Ureter (tissue), 1 donor: Measurements from ENCODE around the gene EMCN. TPM values are rescaled to one million over a fixed set of nuclear protein-coding genes. Genes with fewer than 3 reads are reported as not detected.

Experiments
- DNase-seq: peaks from one replicate; pipeline ENCODE4 v3.0.0-alpha.2; 2020; ENCODE audit warnings: low spot score
- total RNA-seq: library from RNA; stranded (reverse); gene quantifications from one replicate; pipeline ENCODE4 v1.2.4, GENCODE V29; 2023
- donor health status: DM: yes; HTN: yes; CAD: no.

The EMCN gene
- total RNA-seq, 1 donor from 2014 or later: 61.7 TPM

DNA sequence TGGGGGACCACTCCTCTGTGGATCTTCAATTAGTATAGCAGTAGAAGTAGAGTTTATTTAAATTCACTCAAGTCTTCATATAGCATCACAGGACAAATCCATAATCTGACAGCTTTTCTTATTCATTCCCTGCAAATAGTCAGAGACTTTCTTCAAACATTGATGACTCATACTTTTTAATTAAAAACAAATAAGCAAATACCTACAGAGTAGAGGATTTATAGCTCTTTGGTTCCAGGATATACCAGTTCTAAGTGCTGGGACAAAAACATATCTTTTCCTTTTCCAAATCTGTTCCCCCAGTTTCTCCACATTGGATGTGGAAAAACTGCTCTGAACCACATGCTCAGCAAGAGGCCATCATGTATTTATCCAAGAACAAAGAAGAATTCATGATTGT is 24.1 kb downstream of the EMCN start:
- no peak for DNase-seq

GRCh38 chr4:100492129-100492528 is 25.7 kb downstream of the EMCN start:
- DNase-seq: no peak

DNA sequence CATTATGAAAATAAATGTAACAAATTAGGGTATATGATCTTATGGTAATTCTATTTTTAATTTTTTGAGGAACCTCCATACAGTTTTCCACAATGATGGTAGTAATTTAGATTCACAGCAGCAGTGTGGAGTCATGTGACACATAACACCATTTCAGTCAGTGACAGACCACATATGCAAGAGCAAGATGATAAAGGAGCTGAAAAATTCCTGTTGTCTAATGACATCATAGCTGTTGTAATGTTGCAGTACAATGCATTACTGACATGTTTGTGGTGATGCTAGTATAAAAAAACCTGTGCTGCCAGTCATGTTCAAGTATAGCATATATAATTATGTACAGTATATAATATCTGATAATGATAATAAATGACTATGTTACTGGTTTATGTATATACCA is 28.5 kb downstream of the EMCN start:
- DNase-seq: no peak

DNA sequence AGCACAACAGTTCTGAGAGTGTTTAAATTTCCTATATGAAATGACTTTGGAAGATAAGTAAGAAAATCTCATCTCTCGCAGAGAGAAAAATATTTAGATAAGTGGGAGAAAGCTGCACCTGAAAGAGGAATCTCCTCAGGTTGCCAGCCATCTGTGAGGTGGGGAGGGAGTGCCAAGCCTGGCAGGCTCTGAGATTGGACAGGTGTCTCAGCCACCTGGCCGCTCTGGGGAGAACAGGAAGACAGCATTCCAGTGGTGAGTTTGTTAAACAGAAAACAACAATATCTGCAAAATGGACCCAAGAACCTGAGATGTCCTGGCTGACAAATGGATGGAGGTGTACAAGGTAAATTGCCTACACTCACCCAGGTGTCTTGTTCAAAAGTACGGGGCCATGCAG is 31.3 kb downstream of the EMCN start:
- DNase-seq: no peak

GRCh38 chr4:100483796-100484195 is 34.0 kb downstream of the EMCN start:
- DNase-seq: no peak

- DNase-seq: no peak
Measured at GRCh38 chr4:100479971-100480370, 37.9 kb downstream of the EMCN start.

DNA sequence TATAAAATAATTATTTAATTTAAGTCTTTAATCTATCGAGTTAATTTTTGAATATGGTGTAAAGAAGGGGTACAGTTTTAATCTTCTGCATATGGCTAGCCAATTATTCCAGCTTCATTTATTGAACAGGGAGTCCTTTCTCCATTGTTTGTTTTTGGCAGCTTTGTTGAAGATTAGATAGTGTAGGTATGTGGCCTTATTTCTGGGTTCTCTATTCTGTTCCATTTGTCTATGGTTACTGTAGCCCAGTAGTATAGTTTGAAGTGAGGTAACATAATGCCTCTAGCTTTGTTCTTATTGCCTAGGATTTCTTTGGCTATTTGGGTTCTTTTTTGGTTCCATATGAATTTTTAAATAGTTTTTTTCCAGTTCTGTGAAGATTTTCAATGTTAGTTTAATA is 48.3 kb downstream of the EMCN start:
- DNase-seq: no peak

- DNase-seq: no peak
Measured at GRCh38 chr4:100466501-100466900, 51.3 kb downstream of the EMCN start.

DNA sequence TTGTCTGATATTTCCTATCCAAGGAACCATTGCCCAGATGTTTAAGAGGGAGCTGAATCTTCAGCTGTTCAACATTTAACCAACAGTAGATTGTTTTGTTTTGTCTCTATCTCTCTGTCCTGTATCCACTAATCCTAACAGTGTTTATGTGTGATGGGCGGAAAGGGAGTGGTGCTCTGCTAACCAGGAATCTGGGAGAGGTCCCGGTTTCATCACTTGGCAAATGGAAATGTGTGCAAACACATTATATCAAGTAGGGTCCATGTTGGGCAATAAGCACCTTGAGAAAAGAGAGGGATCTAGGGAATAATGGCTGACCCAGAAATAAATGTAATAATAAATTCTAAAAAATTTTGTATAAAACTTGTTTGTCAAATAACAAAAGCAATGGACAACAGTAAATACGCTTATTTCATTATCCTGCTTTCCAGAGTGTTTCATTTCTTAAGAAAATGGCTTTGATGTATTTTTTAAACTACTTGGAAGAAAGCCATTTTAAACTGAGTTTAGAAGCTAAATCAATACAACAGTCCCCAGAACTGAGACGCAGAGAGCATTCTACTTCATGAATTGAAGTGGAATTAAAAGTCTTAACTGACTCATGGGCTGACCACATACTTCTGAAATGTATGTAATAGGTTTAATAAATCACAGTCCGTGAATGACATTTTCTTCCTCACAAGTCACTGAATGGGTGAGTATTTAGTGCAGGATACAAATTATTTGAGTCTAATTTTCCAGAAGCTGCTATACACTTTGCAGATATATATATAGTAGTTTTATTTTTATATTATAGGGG is 55.8 kb downstream of the EMCN start:
- no peak for DNase-seq

GRCh38 chr4:100450449-100450848 is 67.4 kb downstream of the EMCN start:
- DNase-seq: no peak

- DNase-seq: no peak
Measured at GRCh38 chr4:100431416-100431815, 86.4 kb downstream of the EMCN start.

GRCh38 chr4:100430451-100430850 is 87.4 kb downstream of the EMCN start:
- DNase-seq: no peak

GRCh38 chr4:100429616-100430015 is 88.2 kb downstream of the EMCN start:
- no peak for DNase-seq

DNA sequence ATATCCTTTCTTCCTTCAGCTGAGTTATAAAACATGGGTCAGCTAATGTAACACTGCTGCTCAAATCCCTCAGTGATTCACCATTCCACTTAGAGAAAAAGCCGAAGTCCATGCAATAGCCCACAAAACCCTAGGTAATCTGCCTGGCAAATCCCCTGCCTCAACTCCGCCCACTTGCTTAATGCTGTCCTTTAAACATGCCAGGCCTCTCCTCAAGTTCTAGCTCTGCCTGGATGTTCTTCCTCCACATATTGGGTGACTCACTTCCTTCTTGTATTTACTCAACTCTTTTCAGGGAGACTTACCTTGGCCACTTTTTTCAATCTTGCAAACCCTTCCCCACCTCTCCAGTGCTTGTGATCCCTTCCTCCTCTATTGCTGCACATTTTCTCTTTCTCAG is 89.8 kb downstream of the EMCN start:
- DNase-seq: no peak

GRCh38 chr4:100424376-100424775 is 93.4 kb downstream of the EMCN start:
- DNase-seq: no peak

- DNase-seq: no peak
Measured at GRCh38 chr4:100422894-100423293, 94.9 kb downstream of the EMCN start.

DNA sequence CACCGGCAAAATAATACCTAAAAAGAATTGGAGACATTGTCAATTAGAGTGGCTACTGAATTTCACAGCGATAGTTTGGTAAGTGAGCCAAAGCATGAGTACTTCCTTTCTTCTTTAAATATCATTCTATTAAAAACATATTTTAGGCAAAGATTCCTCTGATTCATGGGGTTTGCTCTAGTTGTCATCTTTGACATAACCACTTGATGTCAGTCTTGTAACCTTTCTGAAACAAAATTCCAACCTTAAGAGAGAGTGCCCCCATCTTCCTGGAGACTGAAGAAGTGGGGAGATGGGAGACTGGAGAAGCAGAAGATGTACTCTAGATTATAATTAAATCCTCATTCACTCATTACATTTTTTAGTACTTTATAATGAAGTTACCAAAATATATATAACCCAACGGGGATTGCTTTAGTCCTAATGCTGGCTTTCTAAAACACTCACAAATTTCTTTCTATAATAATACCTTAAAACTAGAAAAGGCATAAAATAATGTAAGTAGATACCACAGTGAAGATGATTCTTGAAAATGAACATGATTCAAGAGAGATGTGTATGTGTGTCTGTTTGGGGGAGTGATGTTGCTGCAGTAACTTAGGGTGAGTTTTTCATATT is 96.4 kb downstream of the EMCN start:
- no peak for DNase-seq

- DNase-seq: no peak
Measured at GRCh38 chr4:100420571-100420970, 97.3 kb downstream of the EMCN start.

DNA sequence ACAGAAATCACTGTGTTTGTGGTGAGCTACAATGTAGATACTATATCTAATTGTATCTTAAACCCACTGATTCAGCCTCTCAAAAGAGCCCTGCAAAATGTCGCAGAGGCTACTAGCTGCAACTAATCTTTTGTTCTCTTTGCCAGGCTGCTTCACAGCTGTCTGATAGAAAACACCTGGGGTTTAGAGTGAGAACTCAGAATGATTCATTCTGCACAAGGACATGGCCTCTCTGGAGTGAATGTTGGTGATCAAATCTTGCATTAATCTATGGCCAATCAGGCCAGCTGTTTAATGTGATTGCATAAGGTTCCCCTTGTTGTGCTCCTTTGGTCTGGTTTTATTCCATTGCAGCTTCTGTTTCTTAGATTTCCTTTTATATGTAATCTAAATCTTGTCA is 100.3 kb downstream of the EMCN start:
- no peak for DNase-seq

- no peak for DNase-seq
Measured at GRCh38 chr4:100414016-100414790, 103.6 kb downstream of the EMCN start.

DNA sequence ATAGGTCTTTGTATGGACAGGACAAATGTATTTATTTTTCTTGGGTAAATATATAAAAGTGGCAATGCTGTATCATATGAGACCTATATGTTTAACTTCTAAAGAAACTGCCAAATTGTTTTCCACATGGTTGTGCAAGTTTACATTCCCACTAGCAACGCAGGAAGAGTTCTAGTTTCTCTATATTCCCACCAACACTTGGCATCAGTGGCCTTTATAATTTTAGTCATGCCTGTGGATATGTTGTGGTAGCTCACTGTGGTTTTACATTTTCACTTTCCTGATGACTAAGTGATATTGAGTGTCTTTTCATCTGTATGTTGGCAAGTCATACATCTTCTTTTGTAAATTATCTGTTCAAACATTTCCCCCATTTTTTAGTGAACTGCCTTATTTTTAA is 126.0 kb downstream of the EMCN start:
- no peak for DNase-seq

DNA sequence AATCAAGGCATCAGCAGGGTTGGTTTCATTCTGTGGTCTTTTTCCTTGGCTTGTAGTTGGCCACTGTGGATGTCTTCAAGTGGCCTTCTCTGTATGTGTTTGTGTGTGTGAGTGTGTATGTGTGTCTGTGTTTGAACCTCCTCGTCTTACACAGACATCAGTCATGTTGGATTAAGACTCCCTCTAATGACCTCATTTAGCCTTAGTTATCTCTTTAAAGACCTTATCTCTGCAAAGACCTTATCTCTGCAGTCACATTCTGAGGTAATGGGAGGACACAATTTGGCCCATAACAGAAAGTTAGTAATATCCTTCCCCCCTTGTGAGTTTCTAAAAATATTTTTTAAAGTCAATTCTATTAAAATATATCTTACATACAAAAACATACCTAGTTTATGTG is 126.7 kb downstream of the EMCN start:
- DNase-seq: no peak

GRCh38 chr4:100386270-100386669 is 131.6 kb downstream of the EMCN start:
- no peak for DNase-seq
